H1 (cell line): Measurements from ENCODE around the gene PDXP. TPM values are rescaled to one million over a fixed set of nuclear protein-coding genes. Genes with fewer than 3 reads are reported as not detected.
"Not testable (repeated sequence)": the region's sequence is repeated elsewhere in the genome, so short reads cannot be mapped to it uniquely, and the experiment has no call there.

Source experiments
- CTCF ChIA-PET: fragments of 300-600 bp; sonication (Branson Sonifier 250); formaldehyde crosslinking; loops from one replicate; lab custom pipeline; 2021; ENCODE audit not compliant: partially characterized antibody; lab: Charles Lee
- POLR2A ChIA-PET: fragments of 300-600 bp; sonication (Branson Sonifier 250); formaldehyde crosslinking; loops from one replicate; lab custom pipeline; 2021; ENCODE audit warnings: inconsistent platforms; ENCODE audit not compliant: partially characterized antibody; lab: Charles Lee
- DNase-seq, 2 experiments: peaks; one replicate each; pipeline versions ENCODE4 v3.0.0 to v3.0.0-alpha.2; 2010 to 2022; ENCODE audit warnings: low spot score in 2 of 2, low read depth in 1 of 2, mixed read lengths in 1 of 2
- FAIRE-seq: peaks from 2 replicates; lab custom pipeline; 2011; peaks lifted over from hg19 to GRCh38; lab: Jason Lieb, UNC
- H2AFZ ChIP-seq: 2 replicates; pipeline ENCODE4 v1.8.1; 2012; ENCODE audit warnings: low read length, inconsistent platforms
- H2AK5ac ChIP-seq: 2 replicates; pipeline ENCODE4 v1.6.1; 2013; ENCODE audit warnings: low read depth, low read length
- H2BK120ac ChIP-seq: replicated peaks from 2 replicates; pipeline ENCODE3; 2013; ENCODE audit warnings: low read depth, low read length, inconsistent platforms
- H2BK12ac ChIP-seq: 2 replicates; pipeline ENCODE4 v1.6.1; 2013; ENCODE audit warnings: low read depth, low read length
- H2BK15ac ChIP-seq: 2 replicates; pipeline ENCODE4 v1.6.1; 2013; ENCODE audit warnings: low read length
- H2BK20ac ChIP-seq: 2 replicates; pipeline ENCODE4 v1.6.1; 2013; ENCODE audit warnings: low read length
- H2BK5ac ChIP-seq: 2 replicates; pipeline ENCODE4 v1.6.1; 2013; ENCODE audit warnings: low read depth, low read length
- H3K14ac ChIP-seq: 2 replicates; pipeline ENCODE4 v1.6.1; 2013; ENCODE audit warnings: inconsistent platforms; ENCODE audit not compliant: insufficient read length
- H3K18ac ChIP-seq: 2 replicates; pipeline ENCODE4 v1.6.1; 2013; ENCODE audit warnings: low read length; ENCODE audit errors: extremely low read depth
- H3K23ac ChIP-seq: 2 replicates; pipeline ENCODE4 v1.6.1; 2013; ENCODE audit warnings: inconsistent platforms; ENCODE audit not compliant: insufficient read length
- H3K23me2 ChIP-seq: 2 replicates; pipeline ENCODE4 v1.6.1; 2013; ENCODE audit warnings: low read depth, low read length
- H3K27ac ChIP-seq: 2 replicates; pipeline ENCODE4 v1.6.1; 2011; ENCODE audit warnings: low read depth, low read length, inconsistent platforms
- H3K27me3 ChIP-seq, 4 experiments: replicated peaks in 1 of 4; 1 replicate in 1 of 4; 2 replicates in 3 of 4; pipeline versions ENCODE4 v1.6.1 to v1.8.1; 2011 to 2013; ENCODE audit warnings: low read length in 3 of 4, mild to moderate bottlenecking in 3 of 4, inconsistent platforms in 2 of 4, mixed read lengths in 2 of 4, moderate library complexity in 1 of 4; ENCODE audit not compliant: control insufficient read depth in 3 of 4, insufficient read depth in 3 of 4; ENCODE audit errors: extremely low read depth in 1 of 4
- H3K36me3 ChIP-seq, 4 experiments: 2 replicates each; pipeline versions ENCODE4 v1.6.1 to v1.8.1; 2011 to 2013; ENCODE audit warnings: mild to moderate bottlenecking in 4 of 4, low read length in 3 of 4, moderate library complexity in 2 of 4, control low read depth in 1 of 4, inconsistent platforms in 1 of 4; ENCODE audit not compliant: insufficient read depth in 4 of 4, control insufficient read depth in 2 of 4
- H3K4ac ChIP-seq: replicated peaks from 2 replicates; pipeline ENCODE3; 2013; ENCODE audit warnings: low read length, low read depth, mixed read lengths, inconsistent platforms; ENCODE audit not compliant: insufficient read length
- H3K4me1 ChIP-seq, 4 experiments: replicated peaks in 1 of 4; 1 replicate in 1 of 4; 2 replicates in 3 of 4; pipeline versions ENCODE4 v1.6.1 to v1.8.1; 2011 to 2013; ENCODE audit warnings: low read length in 3 of 4, inconsistent platforms in 2 of 4, mixed read lengths in 1 of 4; ENCODE audit not compliant: insufficient read depth in 4 of 4, control insufficient read depth in 3 of 4
- H3K4me2 ChIP-seq, 2 experiments: 2 replicates each; pipeline versions ENCODE4 v1.6.1 to v1.8.1; 2011 to 2013; ENCODE audit warnings: low read depth in 2 of 2, low read length in 2 of 2, control low read depth in 1 of 2, inconsistent platforms in 1 of 2, mild to moderate bottlenecking in 1 of 2; ENCODE audit not compliant: insufficient read depth in 1 of 2
- H3K4me3 ChIP-seq, 4 experiments: fragments of 200-600, 300-600 bp in 1 of 4; sonication (generic), shearing (Covaris generic), sonication (Bioruptor Twin) in 1 of 4; 2 replicates each; pipeline versions ENCODE4 v1.5.1 to v1.8.1; 2011 to 2016; ENCODE audit warnings: low read length in 4 of 4, low read depth in 3 of 4, control low read depth in 2 of 4, inconsistent platforms in 2 of 4, mild to moderate bottlenecking in 2 of 4, mixed read lengths in 1 of 4, moderate library complexity in 1 of 4; ENCODE audit not compliant: insufficient read depth in 2 of 4; ENCODE audit errors: extremely low read depth in 1 of 4
- H3K56ac ChIP-seq: replicated peaks from 2 replicates; pipeline ENCODE3; 2013; ENCODE audit warnings: low read depth, mild to moderate bottlenecking, mixed read lengths, low read length, inconsistent platforms; ENCODE audit not compliant: insufficient read length
- H3K79me1 ChIP-seq: 2 replicates; pipeline ENCODE4 v1.6.1; 2013; ENCODE audit warnings: low read depth, low read length, control low read depth
- H3K79me2 ChIP-seq, 2 experiments: 2 replicates each; pipeline versions ENCODE4 v1.6.1 to v1.8.1; 2012 to 2013; ENCODE audit warnings: low read length in 2 of 2, mild to moderate bottlenecking in 2 of 2, inconsistent platforms in 1 of 2; ENCODE audit not compliant: insufficient read depth in 2 of 2, control insufficient read depth in 1 of 2
- H3K9ac ChIP-seq, 4 experiments: replicated peaks in 1 of 4; 1 replicate in 1 of 4; 2 replicates in 3 of 4; pipeline versions ENCODE4 v1.6.1 to v1.8.1; 2011 to 2013; ENCODE audit warnings: low read depth in 3 of 4, low read length in 3 of 4, control low read depth in 2 of 4, mild to moderate bottlenecking in 2 of 4, moderate library complexity in 2 of 4, inconsistent platforms in 1 of 4; ENCODE audit errors: extremely low read depth in 1 of 4
- H3K9me3 ChIP-seq, 2 experiments: 2 replicates each; pipeline versions ENCODE4 v1.6.1 to v1.8.1; 2012 to 2013; ENCODE audit warnings: mild to moderate bottlenecking in 2 of 2, moderate library complexity in 2 of 2, control low read depth in 1 of 2, inconsistent platforms in 1 of 2, low read depth in 1 of 2, low read length in 1 of 2, mixed read lengths in 1 of 2; ENCODE audit not compliant: insufficient read depth in 2 of 2
- H4K20me1 ChIP-seq, 2 experiments: replicated peaks in 1 of 2; 2 replicates each; pipeline versions ENCODE3 to v1.8.1; 2011 to 2013; ENCODE audit warnings: inconsistent platforms in 2 of 2, low read length in 2 of 2, mild to moderate bottlenecking in 1 of 2; ENCODE audit not compliant: insufficient read depth in 2 of 2, control insufficient read depth in 1 of 2
- H4K5ac ChIP-seq: 2 replicates; pipeline ENCODE4 v1.6.1; 2013; ENCODE audit warnings: low read length, low read depth, mixed read lengths, inconsistent platforms; ENCODE audit not compliant: insufficient read length
- H4K8ac ChIP-seq: 2 replicates; pipeline ENCODE4 v1.8.0; 2013; ENCODE audit warnings: mild to moderate bottlenecking, moderate library complexity, low read length, inconsistent platforms; ENCODE audit not compliant: insufficient read depth; ENCODE audit errors: extremely low read depth
- H4K91ac ChIP-seq: replicated peaks from 2 replicates; pipeline ENCODE3; 2013; ENCODE audit warnings: low read length, mixed read lengths, inconsistent platforms; ENCODE audit not compliant: insufficient read length
- WGBS, 2 experiments: shearing (Covaris generic) in 1 of 2; methylation state at CpG; one replicate each; pipeline versions ENCODE4 v1.1.6 to v1.1.7; 2013 to 2015; ENCODE audit warnings: low lambda C conversion rate in 2 of 2, mixed read lengths in 2 of 2, inconsistent platforms in 1 of 2, low coverage in 1 of 2, missing lambda C conversion rate in 1 of 2; ENCODE audit not compliant: insufficient replicate concordance in 2 of 2, insufficient coverage in 1 of 2, insufficient read length in 1 of 2; ENCODE audit errors: extremely low coverage in 1 of 2, missing lambda C conversion rate in 1 of 2; 5-methylcytosine and 5-hydroxymethylcytosine counted together
- polyA plus RNA-seq, 7 experiments: library from polyadenylated mRNA; depleted of rRNA in 3 of 7; stranded (reverse) in 5 of 7; unstranded in 2 of 7; fragments of >200 nt in 5 of 7; fragments of 200-250 nt in 2 of 7; gene quantifications; 1 replicate in 5 of 7; 2 replicates in 1 of 7; 4 replicates in 1 of 7; pipeline versions ENCODE4 v1.2.1 to v1.2.3, GENCODE V29; 2011 to 2013; ENCODE audit warnings: missing spikeins in 2 of 7, mixed read lengths in 2 of 7
- total RNA-seq: library from RNA; stranded (reverse); fragmentation: NEBNext Ultra II Directional; extraction: Animal tissue kit (Norgen Biotek cat#: 25700); gene quantifications from 2 replicates; pipeline ENCODE4 v1.2.1, GENCODE V29; 2021

PDXP gene
- total and polyA plus RNA-seq, 2 of the 8 experiments (the other 6 are each of a cell fraction or from before 2014, with no cell fraction given): 36.6 to 67.7 TPM

DNA sequence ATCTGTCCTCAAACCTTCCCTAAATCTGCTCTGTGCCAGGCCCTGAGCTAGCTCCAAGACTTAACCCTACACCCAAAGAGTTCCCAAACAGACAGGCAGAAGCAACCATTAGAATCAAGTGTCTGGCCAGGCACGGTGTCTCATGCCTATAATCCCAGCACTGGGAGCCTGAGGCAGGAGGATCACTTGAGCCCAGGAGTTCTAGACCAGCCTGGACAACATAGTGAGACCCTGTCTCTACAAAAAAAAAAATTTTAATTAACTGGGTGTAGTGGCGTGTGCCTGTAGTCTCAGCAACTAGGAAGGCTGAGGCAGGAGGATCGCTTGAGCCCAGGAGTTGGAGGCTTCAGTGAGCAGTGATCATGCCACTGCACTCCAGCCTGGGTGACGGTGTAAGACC is 1.9 kb upstream of the PDXP start:
- H3K27me3 ChIP-seq, DNase-seq, H4K8ac ChIP-seq, H2BK12ac ChIP-seq, H2BK15ac ChIP-seq, H3K9ac ChIP-seq, H2BK120ac ChIP-seq, H4K5ac ChIP-seq, H2AK5ac ChIP-seq, H3K18ac ChIP-seq, H3K23ac ChIP-seq, H3K14ac ChIP-seq, H3K56ac ChIP-seq, H4K91ac ChIP-seq, H2AFZ ChIP-seq, H3K4me3 ChIP-seq, FAIRE-seq, H3K4ac ChIP-seq, H2BK5ac ChIP-seq, H3K27ac ChIP-seq, H3K9me3 ChIP-seq, H3K4me2 ChIP-seq, H2BK20ac ChIP-seq: not testable (repeated sequence)
- peaks cover 11% of the 10 kb centered on the region for H3K79me1 ChIP-seq
- WGBS, 2 experiments: 96% methylated on average over 4 of the region's 4 CpGs; no CpG with 5 or more reads in 1 of the 2 experiments
- POLR2A ChIA-PET: interaction anchor here (1.8 to 1.9 kb wide), 2 partner anchors 14 to 81 kb away, joined by 6 to 9 read pairs; no protein-coding TSS in a partner anchor
- peaks cover 0 to 12% (median 4%) of the 10 kb centered on the region in 4 experiments; a peak in 4 of 8 replicates for H3K36me3 ChIP-seq
- H3K79me2 ChIP-seq: peaks cover 21 to 26% of the 10 kb centered on the region in 2 experiments; a peak in 3 of 4 replicates
- H3K23me2 ChIP-seq: peaks cover 11% of the 10 kb centered on the region
- peaks cover 15 to 22% of the 10 kb centered on the region in 2 experiments for H4K20me1 ChIP-seq
- peaks cover 0 to 21% (median 6%) of the 10 kb centered on the region in 4 experiments; a peak in 5 of 7 replicates for H3K4me1 ChIP-seq
- CTCF ChIA-PET: interaction anchor here (0.9 to 12.1 kb wide), 5 partner anchors 12 to 170 kb away, joined by 3 to 165 read pairs (median 39); partner anchors contain the start of genes MFNG and SH3BP1
